ENCODE measurements around the gene MMP14. TPM values are rescaled to one million over a fixed set of nuclear protein-coding genes. Genes with fewer than 3 reads are reported as not detected.

The MMP14 gene
- total and polyA plus RNA-seq, 2 experiments from 2014 or later: 1.8 to 48.1 TPM

DNA sequence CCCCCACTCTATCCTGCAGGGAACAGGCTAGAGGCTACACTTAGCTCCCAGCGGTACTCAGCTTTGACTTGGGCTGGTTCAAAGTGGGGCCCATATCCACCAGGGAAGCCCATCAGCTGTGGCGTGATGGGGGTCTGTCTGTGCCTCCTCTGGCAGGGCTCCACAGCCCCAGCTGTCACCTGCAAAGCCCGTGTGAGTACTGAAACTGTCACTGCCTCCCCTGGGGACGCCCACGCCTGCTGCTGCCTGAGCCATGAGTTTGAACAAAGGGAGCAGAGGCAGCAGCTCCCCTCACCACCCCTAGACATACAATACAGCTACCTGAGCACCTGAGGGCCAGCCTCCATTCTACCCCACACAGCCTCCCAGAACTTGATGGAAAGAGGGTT, 51.6 kb downstream of the MMP14 start:
- Histone ChIP-seq H3K27me3 (no peaks in the 10 kb centered on the region), H3K4me1 (ENCODE audit: low read depth) (peaks cover 21% of the 10 kb centered on the region), H3K36me3 (no peaks in the 10 kb centered on the region), H3K27ac (peak overlapping the region; percentile 61), H3K4me3 (peak overlapping the region; percentile 45), H3K9me3 (ENCODE audit: low read depth) (no peaks in the 10 kb centered on the region)
- no peak for DNase-seq (ENCODE audit: low read depth in 1 of 2, low spot score in 1 of 2)
- TF ChIP-seq, protein P1, sequence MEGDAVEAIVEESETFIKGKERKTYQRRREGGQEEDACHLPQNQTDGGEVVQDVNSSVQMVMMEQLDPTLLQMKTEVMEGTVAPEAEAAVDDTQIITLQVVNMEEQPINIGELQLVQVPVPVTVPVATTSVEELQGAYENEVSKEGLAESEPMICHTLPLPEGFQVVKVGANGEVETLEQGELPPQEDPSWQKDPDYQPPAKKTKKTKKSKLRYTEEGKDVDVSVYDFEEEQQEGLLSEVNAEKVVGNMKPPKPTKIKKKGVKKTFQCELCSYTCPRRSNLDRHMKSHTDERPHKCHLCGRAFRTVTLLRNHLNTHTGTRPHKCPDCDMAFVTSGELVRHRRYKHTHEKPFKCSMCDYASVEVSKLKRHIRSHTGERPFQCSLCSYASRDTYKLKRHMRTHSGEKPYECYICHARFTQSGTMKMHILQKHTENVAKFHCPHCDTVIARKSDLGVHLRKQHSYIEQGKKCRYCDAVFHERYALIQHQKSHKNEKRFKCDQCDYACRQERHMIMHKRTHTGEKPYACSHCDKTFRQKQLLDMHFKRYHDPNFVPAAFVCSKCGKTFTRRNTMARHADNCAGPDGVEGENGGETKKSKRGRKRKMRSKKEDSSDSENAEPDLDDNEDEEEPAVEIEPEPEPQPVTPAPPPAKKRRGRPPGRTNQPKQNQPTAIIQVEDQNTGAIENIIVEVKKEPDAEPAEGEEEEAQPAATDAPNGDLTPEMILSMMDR (IDR thresholded peaks at IDR 0.05; ENCODE audit: low read depth, low read length): no peak

DNA sequence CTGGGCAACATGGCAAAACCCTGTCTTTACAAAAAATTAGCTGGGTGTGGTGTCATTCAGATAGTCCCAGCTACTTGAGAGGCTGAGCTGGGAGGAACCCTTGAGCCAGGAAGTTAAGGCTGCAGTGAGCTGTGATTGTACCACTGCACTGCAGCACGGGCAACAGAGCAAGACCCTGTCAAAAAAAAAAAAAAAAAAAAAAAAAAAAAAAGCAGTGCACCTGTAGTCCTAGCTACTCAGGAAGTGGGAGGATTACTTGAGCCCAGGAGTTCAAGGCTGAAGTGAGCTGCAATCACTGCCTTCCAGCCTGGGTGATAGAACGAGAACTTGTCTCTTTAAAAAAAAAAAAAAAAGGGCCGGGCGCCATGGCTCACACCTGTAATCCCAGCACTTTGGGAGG, 52.3 kb downstream of the MMP14 start:
- Histone ChIP-seq H3K9me3 (ENCODE audit: low read depth) (no peaks in the 10 kb centered on the region), H3K4me3 (no peak overlapping the region), H3K27ac (no peak overlapping the region), H3K27me3 (no peaks in the 10 kb centered on the region), H3K4me1 (ENCODE audit: low read depth) (peaks cover 14% of the 10 kb centered on the region), H3K36me3 (no peaks in the 10 kb centered on the region)
- TF ChIP-seq, protein P1 (IDR thresholded peaks at IDR 0.05; ENCODE audit: low read depth, low read length): no peak
- DNase-seq (ENCODE audit: low read depth in 1 of 2, low spot score in 1 of 2): no peak

DNA sequence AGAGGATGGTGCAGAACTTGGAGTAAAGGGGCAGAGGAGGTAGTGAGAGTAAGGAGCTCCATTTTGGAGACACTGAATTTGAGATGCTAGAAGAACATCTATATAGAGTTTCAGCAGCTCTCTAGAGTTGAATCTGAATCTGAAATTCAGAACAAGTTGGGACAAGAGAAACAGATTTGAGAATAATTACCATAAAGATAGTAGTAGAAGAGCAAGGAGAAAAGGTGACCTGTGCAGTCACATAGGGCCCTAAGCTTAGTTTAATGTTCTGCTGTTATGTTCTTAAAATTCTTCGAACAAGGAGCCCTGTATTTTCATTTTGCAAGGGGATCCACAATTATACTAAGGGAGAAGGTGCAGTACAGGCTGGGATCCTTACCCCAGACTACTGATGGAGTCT, 54.0 kb downstream of the MMP14 start:
- DNase-seq (ENCODE audit: low read depth in 1 of 2, low spot score in 1 of 2): no peak
- TF ChIP-seq, protein P1 (IDR thresholded peaks at IDR 0.05; ENCODE audit: low read depth, low read length): no peak
- no peaks in the 10 kb centered on the region for H3K9me3 ChIP-seq (ENCODE audit: low read depth)
- no peaks in the 10 kb centered on the region for H3K36me3 ChIP-seq
- no peak overlapping the region for H3K4me3 ChIP-seq
- H3K27ac ChIP-seq: no peak overlapping the region
- peaks cover 6% of the 10 kb centered on the region for H3K4me1 ChIP-seq (ENCODE audit: low read depth)
- H3K27me3 ChIP-seq: no peaks in the 10 kb centered on the region

DNA sequence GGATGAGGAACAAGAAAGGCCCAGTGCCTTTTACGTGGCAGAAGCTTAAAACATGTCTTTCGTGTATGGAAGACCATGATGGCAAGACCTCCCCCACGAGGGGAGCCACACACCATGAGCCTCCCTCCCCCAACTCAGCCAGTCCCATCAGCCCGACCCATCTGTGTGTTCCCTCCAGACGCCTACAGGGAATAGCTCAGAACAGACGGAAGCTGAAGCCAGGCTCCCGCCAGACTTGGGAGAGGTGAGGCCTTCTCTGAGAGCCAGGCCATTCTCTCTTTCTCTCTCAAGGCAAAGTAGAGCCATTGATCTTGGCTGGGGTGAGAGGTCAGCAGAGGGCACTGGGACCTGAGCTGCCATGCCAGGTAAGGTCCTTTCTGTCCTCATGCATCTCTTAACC, 56.1 kb downstream of the MMP14 start:
- Histone ChIP-seq H3K27me3 (no peaks in the 10 kb centered on the region), H3K4me1 (ENCODE audit: low read depth) (peaks cover 5% of the 10 kb centered on the region), H3K9me3 (ENCODE audit: low read depth) (no peaks in the 10 kb centered on the region), H3K36me3 (no peaks in the 10 kb centered on the region), H3K4me3 (no peak overlapping the region), H3K27ac (no peak overlapping the region)
- TF ChIP-seq, protein P1 (IDR thresholded peaks at IDR 0.05; ENCODE audit: low read depth, low read length): no peak
- no peak for DNase-seq (ENCODE audit: low read depth in 1 of 2, low spot score in 1 of 2)

DNA sequence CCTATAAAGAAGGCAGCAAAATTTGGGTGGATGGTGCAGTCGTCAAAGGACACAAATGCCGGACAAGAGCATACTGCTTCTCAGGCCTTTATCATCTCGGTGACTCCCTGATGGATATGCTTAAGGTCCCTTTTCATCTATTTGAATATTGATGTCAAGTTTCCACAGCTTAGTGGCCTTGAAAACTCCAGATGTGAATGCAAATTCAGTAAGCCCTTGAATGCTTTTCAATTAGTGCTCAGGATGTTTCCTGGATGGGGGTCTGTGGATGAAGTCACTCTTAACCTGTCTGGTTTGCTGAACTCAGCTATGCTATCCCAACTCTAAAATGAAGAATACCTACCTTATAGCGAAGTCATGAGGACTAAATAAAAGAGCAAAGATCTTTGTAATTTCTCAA, 57.3 kb downstream of the MMP14 start:
- TF ChIP-seq, protein P1 (IDR thresholded peaks at IDR 0.05; ENCODE audit: low read depth, low read length): no peak
- H3K9me3 ChIP-seq (ENCODE audit: low read depth): no peaks in the 10 kb centered on the region
- H3K27ac ChIP-seq: no peak overlapping the region
- H3K36me3 ChIP-seq: no peaks in the 10 kb centered on the region
- peaks cover 8% of the 10 kb centered on the region for H3K4me1 ChIP-seq (ENCODE audit: low read depth)
- no peaks in the 10 kb centered on the region for H3K27me3 ChIP-seq
- H3K4me3 ChIP-seq: no peak overlapping the region
- DNase-seq (ENCODE audit: low read depth in 1 of 2, low spot score in 1 of 2): no peak

DNA sequence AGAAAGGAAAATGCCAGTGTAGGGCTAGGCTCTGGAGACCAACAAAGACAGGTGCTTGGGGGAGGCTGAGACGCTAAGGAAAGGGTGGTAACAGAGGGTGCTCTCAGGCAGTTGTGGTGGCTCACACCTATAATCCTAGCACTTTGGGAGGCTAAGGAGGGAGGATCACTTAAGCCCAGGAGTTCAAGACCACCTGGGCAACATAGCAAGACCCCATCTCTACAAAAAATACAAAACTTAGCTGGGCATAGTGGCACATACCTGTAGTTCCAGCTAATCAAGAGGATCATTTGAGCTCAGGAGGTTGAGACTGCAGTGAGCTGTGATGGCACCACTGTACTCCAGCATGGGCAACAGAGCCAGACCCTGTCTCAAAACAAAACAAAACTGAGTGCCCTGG, 59.0 kb downstream of the MMP14 start:
- H3K4me1 ChIP-seq (ENCODE audit: low read depth): peaks cover 8% of the 10 kb centered on the region
- no peaks in the 10 kb centered on the region for H3K36me3 ChIP-seq
- no peak for DNase-seq (ENCODE audit: low read depth in 1 of 2, low spot score in 1 of 2)
- H3K27ac ChIP-seq: no peak overlapping the region
- TF ChIP-seq, protein P1 (IDR thresholded peaks at IDR 0.05; ENCODE audit: low read depth, low read length): no peak
- H3K27me3 ChIP-seq: no peaks in the 10 kb centered on the region
- H3K9me3 ChIP-seq (ENCODE audit: low read depth): no peaks in the 10 kb centered on the region
- H3K4me3 ChIP-seq: no peak overlapping the region
